ENCODE measurements around the gene SULF2. TPM values are rescaled to one million over a fixed set of nuclear protein-coding genes. Genes with fewer than 3 reads are reported as not detected.

The SULF2 gene
- polyA plus RNA-seq, 3 donors: 67.5 to 79.3 (median 69.8) TPM

DNA sequence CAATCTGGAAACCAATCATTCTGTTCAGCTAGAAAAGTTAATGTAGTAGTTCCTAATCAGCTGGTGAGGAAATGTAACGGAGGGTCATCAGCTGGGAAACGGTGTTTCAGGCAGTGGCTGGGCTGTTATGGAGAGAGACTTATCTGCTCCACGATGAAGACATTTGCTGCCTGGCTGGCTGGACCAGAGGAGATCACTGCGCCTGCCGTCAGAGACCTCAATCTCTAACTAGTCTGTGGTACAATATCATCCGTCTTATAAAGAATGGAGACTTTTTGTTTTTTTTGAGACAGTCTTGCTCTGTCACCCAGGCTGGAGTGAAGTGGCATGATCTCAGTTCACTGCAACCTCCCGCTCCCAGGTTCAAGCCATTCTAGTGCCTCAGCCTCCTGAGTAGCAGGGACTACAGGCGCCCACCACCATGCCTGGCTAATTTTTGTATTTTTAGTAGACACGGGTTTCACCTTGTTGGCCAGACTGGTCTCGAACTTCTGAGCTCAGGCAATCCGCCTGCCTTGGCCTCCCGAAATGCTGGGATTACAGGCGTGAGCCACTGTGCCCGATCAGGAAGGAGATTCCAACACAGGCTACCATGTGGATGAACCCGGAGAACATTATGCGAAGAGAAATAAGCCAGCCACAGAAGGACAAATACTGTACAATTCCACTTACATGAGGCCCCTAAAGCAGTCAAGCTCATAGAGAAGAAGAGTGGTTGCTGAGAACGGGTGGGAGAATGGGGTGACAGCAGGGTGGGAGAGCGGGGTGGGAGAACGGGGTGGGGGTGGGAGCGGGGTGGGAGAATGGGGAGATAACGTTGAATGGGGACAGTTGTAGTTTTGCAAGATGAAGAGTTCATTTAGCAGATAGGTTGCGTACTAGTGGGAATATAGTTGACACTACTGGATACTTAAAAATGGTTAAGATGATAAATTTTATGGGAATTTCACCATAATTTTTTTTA, 115.1 kb downstream of the SULF2 start:
- DNase-seq: no peak

DNA sequence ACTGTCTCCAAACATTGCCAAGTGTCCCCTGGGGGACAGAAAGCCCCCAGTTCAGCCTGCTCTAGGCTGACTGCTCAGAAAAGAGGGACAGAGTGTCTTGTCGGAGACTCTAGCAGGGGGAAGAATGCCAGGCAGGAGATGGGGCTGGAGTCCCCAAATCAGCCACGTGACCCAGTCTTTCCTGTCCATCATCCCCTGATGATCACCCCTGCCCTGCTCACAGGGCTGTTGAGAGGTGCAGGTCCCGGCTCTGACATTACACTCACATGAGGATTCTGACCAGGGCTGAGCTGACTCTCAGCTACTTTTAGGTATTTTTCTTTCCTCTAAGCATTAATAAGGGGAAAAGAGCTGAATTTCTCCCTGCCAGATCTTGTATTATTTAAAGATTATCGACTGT, 115.8 kb downstream of the SULF2 start:
- DNase-seq: no peak

DNA sequence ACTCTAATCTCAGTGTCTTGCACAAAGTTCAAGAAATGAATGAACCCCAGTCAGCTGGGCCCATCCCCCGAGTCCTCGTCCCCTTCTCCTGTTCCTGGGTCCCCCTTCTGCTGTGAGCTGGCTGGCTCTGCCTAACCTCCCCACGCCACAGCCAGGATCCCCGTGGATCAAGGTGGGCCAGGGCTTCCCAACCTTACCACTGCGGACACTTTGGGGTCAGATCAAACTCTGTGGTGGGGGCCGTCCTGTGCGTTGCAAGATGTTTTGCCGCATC, 116.2 kb downstream of the SULF2 start:
- no peak for DNase-seq

DNA sequence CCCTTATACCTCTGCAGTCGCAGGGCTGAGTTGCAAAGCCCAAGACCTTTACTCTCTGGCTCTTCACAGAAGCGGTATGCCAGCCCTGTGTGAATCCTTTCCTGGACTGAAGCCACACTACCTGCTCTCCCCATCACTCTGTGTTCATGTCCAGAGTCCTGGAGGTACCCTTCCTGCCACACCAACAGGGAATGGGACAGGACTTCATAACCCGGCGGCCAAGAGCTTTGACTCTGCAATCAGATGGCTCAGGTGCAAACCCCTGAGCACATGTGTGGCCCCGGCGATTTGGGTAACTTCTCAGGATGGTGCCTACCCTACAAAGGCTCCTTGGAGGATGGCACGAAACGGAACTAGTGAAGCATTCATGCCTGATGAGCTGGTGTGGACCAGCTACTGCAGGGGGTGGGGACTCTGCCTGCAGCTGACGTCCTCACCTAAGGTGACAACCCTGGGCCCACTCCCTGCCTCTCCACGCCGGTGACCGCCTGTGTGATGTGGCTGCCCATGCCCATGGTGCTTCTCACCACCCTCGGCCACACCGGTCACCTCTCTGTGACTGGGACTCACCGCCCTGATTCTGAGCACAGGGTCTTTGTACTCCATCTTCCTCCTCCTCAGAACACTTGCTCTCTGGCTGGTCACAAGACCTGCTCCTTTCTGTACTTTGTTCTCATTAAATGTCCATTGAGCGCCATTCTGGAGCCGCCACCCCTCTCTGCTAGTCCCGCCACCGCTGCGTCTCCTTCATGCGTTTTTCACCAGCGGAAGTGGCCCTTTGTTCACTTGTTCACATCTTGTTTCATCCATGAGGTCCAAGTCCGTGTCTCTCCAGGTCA, 116.7 kb downstream of the SULF2 start:
- no peak for DNase-seq

DNA sequence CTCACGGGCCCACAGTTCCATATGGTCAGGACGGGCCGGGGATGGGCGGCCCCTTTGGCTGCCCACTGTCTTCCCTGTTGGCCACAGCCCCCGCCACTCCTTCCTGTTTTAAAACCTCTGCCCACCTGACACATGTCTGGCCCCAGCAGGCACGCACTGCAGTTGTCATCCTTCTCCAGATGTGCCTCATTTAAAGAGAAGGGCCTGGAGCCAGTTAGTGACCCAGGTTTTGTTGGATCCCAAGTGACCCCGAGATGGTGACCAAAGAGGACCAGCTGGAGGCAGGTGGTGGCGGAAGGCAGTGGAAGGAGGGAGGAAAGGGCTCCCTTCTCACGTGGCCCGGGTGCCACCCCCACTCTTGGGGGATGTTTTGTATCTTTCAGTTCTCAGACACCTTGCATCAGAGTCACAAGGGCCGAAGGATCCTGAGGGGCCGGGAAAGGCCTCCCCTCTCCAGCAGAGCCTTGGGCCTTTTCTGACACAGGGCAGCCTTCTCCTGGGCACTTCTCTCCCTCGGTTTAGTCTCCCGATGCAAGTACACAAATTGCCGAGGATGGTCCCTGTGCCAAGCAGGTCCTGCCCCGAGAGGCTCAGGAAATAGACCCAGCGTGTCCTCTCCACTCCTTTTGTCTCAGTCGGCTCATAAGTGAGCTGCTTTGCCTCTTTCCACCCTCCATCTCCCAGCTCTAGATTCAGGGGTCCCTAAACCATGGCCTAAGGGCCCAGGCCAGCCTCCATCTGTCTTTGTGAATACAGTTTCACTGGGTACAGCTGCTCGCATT, 117.6 kb downstream of the SULF2 start:
- DNase-seq: no peak

DNA sequence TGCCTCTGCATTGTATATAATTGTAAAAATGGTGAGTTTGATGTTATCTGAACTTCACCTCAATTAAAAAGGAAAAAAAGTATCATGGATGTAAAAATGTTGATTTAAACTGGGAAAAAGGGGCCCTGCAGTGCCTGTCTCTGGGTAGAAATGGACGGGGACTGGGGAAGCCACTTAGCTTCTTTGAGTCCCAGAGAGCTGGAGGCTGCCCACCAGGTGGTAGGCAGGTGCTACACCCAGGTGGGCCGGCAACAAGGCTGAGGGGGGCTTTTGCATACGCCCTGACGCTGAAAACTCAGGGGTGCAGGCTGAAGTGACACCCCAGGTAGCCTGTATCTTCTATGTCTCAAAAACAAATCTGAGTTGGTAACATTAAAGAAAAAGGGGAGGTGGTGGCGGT, 118.2 kb downstream of the SULF2 start:
- DNase-seq: no peak

DNA sequence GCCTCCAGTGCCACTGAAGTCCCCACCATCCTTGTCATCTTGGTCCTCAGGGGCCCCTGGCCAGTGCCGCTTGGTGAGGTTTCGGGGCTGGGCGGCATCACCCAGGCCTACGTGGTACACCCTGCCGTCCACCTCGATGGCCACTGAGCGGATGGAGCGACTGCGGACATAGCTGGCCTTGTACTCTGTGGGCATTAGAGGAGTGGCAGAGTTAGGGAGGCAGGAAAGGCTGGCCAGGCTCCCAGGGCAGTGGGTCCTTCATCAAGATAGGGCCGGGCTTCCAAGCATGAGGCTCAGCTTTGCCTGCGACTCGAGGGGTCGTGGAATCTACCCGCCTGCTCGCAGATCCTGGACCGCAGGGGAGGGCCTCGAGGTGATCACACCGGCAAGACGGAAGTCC, 119.0 kb downstream of the SULF2 start:
- DNase-seq: no peak

DNA sequence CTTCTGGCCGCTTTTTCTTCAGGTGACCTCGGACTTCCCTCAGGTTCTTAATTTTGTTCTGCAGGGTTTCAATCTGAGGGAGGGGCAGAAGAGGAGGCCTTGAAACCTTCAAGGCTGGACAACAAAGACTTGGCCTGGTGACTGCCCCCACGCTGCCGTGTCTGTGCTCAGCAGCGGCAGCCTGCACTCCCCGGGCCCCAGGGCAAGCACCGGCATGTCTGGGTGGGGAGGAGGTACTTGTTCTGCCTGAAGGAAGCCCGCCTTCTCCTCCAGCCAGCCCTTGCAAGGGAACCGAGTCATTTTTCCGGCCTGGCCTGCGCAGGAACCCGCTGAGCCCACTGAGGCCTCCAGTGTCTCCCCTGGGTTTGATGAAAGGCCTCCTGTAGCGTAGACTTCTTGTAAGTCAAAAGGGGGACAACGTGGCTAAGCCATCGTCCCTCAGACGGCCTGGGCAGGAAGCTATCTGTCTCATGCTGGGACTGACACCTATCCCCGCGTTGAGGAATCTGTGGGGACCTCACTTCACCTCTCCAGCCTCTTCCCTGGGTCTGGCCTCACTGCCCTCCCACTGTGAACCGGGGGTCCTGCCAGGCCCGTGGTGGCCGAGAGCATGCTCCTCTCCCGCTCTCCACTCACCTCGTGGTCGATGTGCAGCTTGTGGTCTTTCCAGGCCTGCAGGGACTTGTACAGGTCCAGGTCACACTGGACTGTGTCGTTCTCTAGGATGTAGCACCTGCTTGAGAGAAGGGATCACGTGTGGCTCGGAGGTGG, 119.9 kb downstream of the SULF2 start:
- no peak for DNase-seq

DNA sequence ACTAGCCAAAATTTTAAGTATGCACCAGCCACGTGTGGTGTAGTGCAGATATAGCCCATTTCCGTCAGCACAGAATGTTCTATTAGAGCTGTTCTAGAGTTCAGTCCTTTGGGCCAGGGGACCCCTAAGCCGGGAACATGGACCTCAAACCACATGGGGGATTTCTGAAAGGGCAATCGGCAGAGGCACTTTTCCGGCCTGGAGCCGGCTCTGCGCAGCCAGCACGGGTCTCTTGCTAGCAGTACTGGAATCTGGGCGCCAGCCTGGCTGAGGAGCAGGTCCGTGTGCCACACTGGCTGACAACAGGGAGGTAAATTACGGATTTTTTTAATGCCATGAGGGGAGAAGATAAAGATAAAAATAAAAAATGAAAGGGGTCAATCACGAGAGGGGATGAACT, 120.5 kb downstream of the SULF2 start:
- no peak for DNase-seq

DNA sequence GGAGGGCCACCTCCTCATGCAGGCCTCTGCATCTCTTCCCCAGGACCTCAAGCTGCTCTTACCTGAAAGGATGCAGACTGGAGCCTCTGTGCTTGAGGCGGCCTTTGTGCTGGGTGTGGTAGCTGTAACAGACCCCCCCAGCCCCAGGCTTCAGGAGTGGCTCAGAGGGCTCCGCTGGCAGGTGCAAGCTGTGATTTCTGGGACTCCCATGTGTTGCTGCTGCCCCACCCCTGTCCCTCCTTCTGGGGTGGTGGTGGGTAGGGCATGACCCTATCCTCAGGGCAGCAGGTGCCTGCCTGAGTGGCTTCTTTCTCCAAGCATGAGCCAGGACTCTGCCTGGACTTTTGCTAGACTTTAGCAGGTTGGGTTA, 121.2 kb downstream of the SULF2 start:
- no peak for DNase-seq

DNA sequence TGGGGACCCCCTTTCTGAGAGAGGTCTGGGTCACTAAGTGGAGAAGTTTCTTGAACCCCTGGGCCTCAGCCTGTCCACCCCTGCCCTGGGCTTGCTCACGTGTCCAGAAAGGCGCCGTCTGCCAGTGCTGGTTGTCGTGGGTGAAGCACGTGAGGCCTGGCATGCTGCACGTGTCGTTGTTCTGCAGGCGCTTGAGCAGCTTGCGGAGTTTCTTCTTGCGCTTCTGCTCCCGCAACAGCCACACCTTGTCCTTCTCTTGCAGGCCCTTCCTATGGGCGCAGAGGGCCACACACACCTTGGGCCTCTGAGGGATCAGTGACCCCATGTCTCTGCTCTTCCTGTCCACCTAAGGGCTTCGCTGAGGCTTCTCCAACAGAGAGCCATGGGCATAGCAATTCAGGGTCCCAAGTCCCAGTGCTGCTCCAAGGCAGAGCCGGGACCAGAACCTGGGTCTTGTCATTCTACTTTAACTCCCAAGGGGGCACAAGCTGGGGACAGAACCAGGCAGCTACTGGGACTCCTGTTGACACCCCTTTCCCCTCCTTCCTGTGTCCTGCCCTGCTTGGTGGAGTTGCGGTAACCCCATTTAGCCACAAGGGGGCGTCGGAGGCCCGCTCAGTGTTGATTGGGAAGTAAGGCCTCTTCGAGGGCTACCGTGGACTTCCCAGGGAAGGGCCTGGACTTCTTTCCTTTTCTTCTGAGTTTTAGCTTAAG, 121.8 kb downstream of the SULF2 start:
- peak; percentile 79 for DNase-seq

DNA sequence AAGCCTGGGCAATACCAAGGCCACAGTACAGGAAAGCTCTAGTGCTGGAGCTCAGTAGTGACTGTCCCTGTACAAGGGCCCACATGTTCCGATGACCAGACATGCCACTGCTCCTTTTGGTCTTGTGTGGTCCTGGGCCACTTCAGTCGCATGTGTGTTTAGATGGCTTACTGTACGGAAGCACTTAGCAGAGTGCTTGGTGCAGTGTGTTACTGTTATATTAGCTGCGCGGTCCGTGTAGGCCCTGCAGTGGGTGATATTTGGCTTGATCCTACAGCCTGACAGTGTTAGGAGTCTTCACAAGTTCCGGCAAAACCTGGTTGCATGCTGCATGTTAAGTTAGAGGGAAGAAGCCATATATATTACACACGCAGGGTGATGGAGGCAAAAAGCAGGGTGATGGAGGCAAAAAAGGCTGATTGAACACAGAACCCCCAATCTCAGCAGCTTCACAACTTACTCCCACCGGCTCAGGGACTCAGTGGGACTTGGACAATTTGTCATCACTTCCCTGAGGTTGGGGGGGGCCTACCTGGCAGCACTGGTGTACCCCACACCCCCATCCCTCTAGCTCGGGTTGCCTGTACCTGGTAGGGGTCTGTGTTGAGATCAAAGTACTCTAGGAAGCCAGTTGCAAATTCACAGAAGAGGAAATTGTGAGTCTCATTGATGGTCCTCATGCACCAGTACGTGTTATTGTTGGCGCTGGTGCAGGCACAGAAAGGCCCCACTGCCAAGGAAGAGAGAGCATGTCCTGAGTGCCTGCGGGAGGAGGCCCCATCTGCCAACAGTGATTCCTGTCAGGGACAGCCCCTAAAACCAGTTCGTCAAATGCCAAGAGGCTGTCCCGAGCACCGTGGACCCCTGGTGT, 122.6 kb downstream of the SULF2 start:
- no peak for DNase-seq

DNA sequence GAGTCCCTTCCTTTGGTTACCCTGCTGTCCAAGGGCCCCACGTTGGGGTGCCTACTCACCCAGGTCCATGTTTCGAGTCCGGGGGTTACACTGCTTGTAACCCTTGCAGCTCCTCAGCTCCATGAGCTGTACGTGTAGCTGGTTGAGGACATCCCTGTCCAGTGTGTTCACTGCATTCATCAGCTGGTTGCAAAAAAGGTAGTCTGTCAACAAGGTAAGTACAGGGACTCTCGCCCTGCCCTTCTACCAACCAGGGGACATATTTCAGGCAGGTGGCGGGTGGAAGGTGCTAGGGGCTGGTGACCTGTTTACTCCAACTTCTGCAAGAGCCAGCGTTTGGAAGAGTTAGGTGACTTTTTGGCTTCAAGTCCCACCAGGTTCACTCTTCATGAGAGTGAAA, 123.6 kb downstream of the SULF2 start:
- DNase-seq: no peak

DNA sequence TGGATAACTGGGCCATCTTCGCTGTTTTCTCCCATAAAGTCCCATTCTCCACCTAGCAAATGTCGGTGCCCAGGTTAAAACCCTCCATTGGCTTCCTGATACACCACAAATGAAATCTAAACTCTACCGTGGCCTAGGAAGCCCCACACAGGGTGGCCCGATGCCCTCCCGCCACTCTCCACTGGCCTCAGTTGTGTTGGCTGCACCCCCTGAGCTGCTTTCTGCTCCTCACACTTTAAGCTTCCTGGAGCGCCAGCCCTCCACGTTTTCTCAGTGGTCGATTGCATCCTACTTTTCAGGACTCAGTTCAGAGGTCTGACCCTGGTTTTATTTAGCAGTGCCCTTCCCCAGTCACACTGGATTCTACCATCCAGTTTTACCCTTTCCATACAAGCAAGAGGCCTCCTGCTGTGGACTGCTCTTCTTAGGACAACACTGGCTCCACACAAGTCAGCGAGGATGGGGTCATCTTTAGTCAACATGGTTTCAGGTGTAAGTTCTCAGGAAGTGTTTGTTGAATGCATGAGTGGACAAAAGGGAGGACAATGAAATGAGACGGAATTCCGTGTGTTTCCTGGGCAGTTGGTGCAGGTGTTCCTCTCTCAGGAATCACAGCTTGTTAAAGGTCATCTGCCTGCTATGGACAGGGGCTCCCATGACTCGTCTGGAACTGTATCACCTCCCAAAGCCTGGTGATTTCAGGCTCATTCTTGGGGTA, 124.1 kb downstream of the SULF2 start:
- DNase-seq: peak; percentile 51

DNA sequence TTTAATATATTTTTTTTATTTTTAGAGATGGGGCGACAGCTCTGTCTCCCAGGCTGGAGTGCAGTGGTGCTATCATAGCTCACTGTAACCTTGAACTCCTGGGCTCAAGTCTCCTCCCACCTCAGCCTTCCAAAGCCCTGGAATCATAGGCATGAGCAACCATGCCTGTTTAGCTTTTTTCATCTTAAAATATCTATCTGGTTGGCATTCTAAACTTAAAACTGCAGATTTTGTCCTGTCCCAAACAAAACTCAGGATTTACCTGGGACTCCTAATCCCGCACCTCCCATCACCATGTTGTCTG, 124.7 kb downstream of the SULF2 start:
- DNase-seq: no peak

DNA sequence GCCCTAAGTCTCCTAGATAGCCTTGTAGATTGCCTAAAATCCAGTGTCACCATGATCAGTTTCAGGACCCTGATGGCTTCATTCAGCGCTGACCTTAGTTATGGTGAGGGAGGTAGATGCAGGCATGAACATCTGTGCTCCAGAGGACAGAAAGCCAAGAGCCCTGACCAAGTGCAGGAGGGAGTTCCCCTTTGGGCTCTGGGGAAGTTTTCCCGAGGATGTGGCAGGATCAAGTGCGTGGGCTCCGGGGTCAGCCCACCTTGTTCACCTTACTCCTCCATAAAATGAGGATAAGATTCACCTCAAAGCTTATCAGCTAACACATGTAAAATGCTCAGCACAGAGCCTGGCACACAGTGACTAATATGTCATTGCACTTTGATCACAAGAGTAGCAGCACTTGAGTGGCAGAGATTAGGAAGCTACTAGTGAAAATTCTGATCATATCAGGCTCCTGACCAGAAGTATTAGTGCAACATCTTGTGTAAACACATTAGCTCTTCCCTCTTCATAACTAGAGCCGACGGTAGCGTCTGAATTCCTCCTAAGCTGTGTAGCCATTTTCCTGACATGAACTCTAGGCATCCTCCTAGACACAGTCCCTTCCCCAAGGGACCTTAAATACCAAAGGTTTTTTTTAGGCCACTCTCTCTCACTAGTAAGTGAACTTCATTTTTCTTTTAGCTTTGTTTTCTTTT, 125.2 kb downstream of the SULF2 start:
- DNase-seq: no peak

DNA sequence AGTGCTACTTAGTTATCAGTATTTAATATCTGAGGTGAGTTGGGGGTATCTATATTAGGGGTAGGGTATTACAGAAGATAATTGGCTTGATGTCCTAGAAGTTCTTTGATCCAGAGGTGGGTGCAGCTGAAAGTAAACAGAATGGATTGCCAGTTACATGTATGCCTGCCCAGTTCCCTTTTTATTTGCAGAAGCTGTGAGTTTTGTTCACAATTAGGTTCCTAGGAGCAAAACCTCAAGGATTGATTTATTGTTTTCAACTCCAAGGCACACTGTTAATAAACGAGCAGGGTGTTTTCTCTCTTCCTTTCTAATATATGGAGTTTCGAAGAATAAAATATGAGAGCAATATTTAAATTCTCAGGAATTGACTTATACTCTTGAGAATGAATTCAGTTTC, 129.0 kb downstream of the SULF2 start:
- DNase-seq: no peak

DNA sequence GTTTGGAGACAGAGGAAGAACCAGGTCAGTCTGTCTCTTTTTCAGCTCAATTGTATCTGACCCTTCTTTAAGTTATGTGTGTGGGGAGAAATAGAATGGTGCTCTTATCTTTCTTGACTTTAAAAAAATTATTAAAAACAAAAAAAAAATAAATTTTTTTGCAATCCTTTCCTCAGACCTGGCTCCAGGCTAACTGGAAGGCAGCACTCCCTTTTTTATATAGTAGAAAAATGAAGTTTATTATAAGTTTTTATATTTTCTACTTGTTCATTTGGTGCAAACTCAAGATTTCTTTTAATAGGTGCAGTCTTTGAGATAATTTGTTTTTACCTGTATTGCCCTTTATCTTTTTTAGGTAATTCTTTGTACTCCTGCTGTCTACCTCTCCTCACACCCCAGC, 129.6 kb downstream of the SULF2 start:
- no peak for DNase-seq

DNA sequence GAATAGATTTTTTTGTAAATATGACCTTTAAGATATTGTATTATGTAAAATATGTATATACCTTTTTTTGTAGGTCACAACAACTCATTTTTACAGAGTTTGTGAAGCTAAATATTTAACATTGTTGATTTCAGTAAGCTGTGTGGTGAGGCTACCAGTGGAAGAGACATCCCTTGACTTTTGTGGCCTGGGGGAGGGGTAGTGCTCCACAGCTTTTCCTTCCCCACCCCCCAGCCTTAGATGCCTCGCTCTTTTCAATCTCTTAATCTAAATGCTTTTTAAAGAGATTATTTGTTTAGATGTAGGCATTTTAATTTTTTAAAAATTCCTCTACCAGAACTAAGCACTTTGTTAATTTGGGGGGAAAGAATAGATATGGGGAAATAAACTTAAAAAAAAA, 130.9 kb downstream of the SULF2 start:
- no peak for DNase-seq

All from renal pelvis (tissue), 4 donors.